Activated CD4-positive, alpha-beta T cell treated with anti-CD3 and anti-CD28 coated beads for 1 hour (primary cell): ENCODE measurements around the gene AFAP1.

Source experiments
- DNase-seq: peaks from one replicate; pipeline ENCODE4 v3.0.0-alpha.2; 2020

AFAP1 gene

DNA sequence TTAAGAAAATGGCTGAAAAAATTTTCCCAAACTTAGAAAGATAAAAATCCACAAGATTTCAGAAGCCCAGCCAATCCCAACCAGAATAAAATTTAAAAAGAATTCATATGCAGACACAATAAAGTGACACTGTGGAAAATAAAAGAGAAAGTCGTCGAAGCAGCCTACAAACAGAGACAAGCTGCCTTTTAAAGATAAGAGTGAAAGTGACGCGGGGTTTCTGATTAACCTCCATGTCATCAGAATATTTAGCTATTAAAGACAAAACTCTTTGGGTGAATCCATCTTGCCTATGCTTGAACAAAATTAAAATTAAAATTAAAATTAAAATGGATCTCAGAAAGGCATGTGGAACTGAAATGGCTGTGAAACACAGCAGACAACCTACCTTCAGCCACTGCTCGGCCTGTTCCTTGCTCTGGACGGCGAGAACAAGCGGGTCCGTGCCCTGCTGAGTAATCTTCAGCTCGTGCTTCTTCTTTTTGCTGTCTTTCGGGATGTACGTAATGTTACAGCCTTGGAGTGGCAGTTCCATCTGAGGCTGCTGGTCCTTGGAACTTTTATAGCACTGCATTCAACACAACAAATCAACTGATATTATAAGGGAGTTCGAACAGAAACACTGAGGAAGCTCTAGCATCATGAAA, 101.4 kb downstream of the AFAP1 start:
- no peak for DNase-seq

DNA sequence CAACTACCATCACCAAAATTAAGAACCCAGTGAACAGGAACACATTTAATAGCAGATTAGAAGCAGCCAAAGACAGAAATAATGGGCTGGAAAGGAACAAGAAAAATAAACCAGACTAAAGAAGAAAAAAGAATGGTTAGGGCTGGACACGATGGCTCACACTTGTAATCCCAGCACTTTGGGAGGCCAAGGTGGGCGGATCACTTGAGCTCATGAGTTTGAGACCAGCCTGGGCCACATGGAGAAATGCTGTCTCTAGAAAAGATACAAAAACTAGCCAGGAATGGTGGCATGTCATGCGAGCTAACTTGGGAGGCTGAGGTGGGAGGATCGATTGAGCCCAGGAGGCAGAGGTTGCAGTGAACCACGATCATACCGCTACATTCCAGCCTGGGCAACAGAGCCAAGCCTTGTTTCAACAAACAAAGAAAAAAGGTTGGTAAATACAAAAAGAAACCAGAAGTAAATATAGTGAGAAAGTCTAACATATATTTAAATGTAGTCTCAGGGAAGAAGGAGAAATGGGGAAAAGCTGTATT, 102.0 kb downstream of the AFAP1 start:
- DNase-seq = no peak

DNA sequence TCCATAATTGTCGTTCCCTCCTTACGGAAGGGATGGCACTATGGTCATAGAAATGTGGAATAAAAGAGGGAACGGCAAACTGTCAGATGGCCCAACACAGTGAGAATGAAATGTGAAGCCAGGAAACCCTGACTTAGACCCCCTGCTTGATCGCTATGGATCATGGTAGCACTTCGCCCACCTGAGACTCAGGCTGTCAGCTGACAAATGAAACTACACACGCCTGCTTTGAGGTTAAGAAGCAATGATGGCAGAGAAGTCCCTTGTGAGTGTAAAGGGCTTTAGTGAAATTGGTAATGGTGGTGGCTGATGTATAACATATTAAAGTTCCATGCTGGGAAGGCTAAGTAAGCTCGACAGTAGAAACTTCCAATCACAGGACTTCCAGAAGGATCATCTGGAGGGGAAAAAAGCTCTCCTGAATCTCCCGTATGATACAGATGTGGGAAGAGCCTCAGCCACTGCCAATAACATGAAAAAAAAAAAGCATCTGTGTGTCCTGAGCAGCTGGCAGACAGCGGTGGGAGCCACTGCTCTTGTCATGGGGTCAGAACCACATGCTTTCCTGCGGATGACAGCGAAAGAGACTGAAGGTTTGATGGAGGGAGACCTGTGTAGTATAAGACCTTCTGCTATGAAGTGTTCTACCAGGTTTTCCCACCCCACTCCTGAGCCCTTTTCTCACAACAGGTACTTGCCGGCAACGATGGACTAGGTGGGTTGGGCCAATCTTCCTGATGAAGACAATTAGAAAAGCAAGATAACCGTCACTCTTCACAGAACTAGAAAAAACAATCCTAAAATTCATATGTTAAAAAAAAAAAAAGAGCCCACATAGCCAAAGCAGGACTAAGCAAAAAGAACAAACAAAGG, 107.6 kb downstream of the AFAP1 start:
- no peak for DNase-seq

DNA sequence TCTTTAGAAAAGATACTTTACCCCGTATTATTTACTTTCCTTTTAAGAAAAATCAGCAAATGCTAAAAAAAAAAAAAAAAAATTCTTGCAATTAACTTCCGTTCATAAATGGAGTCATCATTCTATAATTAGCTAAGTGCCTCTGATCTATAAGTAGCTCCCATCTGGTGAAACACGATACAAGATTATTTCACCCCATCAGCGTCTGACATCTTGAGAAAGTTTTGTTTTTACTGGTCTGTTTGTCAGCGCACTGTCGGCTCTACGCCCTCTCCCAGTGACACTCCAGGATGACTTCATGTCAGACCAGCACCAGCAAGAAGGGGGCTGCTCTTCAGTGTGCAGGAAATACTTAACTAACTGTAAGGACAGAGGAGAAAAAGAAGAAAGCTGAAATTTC, 108.3 kb downstream of the AFAP1 start:
- DNase-seq = no peak

DNA sequence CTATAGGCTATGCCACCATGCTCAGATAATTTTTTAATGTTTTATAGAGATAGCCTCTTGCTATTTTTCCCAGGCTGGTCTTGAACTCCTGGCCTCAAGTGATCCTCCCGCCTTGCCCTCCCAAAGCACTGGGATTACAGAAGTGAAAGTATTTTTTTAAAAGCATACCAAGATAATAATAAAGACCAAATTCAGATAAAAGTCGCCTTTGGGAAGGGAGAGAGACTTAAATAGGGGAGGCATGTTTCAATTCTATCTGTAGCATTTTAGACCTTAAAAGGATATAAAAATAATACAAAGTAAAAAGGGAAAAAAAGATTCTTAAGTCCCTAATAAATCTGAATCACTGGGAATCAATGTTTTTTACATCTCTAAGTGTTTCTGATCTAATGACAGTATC, 108.9 kb downstream of the AFAP1 start:
- no peak for DNase-seq

DNA sequence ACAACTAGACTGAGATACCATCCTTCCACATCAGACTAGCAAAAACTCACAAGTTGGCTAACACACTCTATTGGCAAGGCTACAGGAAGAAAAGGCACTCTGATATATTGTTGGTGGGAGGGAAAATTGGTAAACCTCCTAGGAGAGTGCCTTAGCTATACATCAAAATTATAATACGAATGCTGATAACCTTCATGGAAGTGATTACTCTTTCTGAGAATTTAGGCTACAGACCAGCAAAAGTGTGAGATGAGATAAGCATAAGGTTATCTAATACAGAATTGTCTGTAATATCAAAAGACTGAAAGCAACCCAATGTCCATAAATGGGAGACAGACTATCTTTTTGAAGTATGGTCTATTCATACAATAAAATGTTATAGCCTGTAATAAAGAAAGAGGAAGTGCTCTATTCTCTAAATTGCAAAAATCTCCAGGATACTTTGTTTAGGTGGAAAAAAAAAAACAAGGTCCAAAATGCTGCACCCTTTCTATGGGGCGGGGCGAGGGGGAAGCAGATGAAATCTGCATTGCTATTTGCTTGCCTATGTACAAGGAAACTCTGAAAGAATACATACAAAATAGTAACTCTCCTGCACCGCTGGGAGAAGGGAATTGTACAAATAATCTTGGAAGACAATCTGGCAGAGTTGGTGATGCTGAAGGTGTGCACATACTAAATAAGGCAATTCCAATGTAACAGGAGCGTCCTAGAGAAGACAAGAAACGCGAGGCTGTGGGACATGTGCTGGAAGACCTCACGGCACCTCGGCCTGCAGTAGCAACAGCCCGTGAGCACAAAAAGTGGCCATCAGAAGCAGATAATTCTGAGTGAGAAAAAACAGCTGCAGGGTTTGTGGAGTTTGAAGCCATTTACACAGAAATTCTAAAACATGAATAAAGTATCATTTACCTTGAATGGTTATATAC, 109.7 kb downstream of the AFAP1 start:
- no peak for DNase-seq

DNA sequence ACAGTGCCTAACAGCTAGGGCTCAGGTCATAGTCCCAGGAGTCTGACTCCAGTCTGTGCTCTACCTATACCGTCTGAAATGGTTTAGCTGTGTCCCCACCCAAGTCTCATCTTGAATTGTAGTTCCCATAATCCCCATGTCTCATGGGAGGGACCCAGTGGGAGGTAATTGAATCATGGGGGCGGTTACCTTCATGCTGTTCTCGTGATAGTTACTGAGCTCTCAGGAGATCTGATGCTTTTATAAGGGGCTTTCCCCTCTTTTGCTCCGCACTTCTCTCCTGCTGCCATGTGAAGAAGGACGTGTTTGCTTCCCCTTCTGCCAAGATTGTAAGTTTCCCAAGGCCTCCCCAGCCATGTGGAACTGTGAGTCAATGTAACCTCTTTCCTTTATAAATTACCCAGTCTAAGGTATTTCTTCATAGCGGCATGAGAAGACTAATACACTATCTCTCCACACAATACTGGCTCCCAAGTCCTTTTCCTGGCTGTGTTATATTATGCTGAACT, 110.8 kb downstream of the AFAP1 start:
- DNase-seq = no peak

DNA sequence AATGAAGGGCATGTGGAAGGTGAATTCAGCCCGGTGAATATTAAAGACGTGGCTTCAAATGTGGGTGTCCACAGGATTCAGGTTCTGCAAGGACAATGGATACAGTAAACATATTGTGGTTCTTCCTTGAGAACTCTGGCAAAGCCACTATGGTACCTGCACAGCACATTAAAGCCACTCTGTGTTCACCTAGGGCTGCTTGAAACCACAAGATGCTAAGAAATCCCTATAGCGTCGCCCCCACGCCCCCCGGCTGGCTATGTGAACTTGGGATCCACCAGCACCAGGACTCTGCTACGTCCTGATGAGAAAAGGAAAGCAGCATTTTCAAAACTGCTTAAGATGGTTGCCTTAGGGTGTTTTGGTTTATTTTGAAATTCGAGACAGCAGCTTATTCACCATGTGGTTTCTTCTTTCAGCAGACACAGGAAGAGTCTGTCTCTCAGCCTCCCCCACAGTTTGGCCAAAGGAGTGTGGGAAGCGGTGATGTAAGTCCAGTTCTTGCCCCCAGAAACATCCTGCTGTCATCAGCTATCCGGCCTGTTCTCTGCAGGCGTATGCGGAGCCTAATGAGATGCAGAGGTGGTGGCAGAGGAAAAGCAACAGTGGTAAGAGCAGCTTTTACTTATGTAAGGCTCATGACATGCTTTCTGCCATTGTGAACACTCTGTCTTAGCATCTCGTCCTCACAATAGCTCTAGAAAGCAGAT, 111.5 kb downstream of the AFAP1 start:
- DNase-seq = peak; percentile 19

DNA sequence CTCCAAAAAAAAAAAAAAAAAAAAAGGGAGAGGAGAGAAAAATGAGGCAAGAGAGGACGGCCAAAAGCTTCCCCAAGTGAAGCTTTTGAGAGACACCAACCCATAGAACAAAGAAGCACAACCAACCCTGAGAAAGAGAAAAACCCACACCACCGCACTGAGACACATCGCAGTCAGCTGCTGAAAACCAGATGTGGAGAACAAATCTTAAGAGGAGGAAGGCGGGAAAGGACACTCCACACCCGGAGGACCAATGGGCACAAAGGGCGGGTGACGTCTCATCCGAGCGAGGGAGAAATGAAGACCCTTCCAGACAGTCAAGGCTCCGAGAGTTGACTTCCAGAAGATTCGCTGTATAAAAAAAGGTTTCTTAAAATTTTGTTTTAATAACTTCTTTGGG, 112.1 kb downstream of the AFAP1 start:
- no peak for DNase-seq

DNA sequence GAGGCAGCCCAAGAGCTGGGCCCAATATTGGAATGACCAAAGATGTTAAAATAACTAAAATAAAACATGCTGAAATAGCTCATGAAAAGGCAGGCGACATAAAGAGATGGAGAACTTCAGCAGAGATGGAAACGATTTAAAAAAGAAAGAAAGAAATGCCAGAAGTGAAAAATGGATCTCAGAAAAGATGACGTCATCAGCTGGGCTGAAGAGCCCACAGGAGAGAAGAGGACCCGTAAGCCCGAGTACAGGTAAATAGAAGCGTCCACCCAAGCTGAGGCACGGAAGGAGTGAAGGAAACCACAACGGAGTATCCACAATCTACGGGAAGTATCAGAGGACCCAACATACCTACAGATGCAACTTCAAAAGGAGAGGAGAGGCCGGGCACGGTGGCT, 112.8 kb downstream of the AFAP1 start:
- no peak for DNase-seq

DNA sequence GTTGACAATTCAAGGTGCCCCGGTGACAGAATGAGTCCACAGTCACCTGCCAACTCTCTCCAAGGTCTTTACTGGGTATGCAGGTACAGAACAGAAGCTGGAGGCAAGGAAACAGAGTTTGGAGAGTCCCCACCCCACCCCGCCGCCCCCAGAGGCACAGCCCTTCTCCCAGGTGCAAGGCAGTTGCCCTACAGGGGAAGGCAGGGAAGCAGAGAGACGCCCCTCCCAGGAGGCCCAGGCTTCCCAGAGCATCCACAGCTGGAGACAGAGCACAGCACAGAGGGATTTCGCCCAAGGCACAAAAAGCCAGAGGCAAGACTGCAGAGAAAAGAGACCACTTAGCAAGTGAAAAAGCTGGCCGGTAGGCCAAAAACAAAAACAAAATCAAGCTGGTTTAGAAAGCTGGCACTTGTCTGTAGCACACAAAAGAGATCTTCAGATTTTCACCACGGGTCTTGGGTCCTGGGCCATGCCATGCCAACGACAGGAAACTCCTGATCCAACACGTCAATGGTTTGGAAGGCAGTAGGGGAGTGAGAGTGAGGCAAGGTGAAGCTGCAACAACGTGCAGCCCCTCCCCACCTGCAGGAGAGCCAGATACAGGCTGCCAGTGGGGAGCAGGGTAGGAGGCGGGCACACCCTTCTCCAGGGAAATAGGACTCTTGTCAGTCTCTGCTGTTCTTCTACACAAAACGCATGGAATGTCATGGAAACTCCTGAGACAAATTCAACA, 113.3 kb downstream of the AFAP1 start:
- no peak for DNase-seq

DNA sequence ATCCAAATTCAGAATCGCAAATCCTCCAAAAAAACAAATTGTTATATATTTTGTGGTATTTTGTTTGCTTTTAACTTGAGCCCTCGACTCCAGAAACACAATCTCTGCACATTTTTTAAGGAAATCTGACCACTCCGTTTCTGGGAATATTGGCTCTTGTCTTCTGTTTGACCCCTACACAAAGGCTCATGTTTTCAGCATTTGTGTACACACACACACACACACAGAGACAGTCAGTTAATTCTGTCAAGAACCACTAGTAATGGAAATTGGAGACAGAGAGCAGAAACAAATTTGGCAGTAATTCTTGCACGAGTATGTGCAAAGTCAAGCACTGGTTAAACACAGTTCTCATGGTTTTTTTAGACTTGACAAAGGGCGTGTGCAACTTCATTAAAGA, 115.4 kb downstream of the AFAP1 start:
- no peak for DNase-seq

DNA sequence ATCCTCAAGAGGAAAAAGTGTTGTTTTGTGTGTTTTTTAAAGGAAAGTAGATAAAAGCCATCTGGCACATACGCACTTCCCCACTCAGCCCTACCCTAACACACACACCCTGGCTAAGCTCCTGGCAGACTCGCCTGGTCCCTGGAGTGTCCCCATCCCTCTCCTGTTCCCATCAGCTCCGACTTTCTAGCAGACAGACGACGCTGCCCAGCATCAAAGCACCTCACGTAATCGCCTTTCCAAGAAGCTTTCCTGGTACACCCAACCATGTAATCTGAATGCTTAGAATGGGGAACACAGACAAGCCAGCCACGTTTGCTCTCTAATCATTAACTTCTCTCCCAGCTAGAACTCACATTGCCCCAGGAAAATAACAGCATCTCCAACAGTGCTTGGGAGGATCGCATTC, 116.2 kb downstream of the AFAP1 start:
- DNase-seq = no peak

DNA sequence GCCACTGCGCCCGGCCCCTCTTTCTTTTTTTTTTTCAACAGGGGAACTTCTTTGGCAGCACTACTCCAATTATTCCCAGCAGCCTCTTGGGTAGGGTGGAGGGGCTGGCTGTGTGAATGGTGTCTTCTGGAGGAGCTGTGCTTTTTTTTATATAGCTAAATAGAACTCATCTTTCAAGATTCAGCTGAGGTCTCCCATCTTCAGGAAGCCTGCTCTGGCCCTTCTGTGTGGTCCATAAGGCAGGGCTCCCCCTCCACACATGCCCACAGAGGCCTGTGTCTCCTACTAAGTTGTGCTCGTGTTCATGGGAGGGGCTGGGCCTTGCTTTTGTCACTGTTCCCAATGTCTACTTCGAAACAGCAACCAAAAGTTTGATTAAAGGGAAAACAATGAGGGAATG, 116.8 kb downstream of the AFAP1 start:
- no peak for DNase-seq

DNA sequence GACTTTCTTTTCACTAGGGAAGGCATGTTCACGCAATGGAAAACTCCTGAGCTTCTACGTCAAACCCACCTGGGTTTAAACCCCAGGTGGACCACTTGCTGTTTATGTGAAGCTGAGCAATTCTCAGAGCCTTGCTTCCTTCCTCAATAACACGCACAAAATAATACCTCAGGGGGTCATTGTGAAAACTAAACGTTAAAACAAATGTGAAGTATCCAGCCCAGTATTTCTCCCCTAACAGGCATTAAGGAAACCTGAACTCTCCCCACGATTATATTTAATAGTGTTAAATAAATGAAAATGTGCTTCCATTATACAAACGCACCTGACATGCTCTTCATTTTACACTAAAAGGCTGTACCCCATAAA, 117.5 kb downstream of the AFAP1 start:
- no peak for DNase-seq

DNA sequence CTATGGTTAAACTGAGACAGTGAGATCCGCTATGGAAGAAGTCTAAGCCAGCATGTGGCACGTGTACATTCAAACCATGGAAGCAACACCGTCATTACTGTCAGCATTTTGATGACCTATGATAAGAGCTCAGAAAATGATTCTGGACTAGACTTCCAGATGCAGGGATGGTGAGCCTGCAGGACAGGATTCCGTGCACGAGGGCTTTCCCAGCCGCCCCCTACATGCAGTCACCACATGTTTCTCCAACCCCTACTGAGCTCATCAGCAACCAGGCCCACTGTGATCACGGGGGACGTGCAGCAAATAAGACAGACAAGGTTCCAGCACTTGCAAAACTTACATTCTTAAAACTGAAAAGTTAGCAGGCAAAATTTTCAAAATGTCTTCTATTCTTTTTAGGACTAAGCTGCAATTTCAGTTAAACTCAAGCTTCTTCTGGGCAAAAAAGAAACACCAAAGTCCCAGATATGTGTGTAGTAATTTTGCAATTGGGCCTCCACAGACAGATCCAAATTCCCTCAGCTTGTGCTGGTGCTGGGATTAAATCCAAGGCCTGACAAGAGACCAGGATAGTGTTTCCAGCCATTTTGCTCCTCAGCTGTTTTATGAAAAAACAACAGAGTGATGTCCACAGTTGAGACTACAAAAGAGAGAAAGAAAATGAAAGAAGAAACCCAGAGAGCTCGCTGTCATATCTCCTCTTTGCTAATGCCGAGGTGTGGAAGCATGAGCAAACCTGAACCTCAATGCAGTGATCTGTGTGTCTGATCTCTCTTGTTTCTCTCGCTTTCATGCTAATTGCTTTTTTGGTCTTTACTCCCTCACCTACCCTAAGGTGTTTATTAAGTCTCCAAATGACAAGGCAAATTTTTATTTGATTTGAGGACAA, 118.2 kb downstream of the AFAP1 start:
- no peak for DNase-seq

DNA sequence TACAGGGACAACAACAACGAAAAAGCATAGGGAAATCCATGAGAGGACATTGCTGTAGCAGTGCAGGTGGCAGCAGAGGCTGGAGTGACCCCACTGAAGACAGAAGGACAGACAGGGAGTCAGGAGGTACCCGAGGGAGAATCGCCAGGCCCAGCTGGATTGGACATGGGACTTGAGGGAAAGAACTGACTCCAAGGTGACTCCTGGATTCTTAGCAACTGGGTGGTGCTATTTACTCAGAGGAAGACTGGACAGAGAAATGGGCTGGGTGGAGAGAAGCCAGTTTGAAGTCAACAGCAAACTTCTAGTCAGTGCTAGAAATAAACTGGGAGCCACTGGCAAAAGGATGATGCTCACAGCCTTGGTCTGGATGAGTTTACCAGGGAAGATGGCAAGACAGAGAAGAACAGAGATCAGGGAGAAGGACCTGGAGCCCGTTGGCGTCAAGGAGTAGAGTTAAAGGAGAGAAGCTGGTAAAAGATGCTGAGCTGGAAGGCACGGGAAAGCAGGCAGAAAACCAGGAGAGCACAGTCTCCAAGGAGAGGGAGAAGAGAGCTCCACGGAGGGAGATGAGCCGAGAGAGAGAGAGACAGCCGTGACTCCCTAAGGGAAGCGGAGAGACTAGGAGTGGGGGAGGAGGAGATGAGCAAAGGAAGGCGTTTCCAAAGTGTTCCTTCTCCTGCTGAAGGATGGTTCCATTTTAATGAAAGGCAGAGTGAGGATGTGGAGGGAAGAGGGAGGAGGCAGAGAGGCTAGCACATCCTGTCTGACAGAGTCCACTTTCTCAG, 119.4 kb downstream of the AFAP1 start:
- no peak for DNase-seq

DNA sequence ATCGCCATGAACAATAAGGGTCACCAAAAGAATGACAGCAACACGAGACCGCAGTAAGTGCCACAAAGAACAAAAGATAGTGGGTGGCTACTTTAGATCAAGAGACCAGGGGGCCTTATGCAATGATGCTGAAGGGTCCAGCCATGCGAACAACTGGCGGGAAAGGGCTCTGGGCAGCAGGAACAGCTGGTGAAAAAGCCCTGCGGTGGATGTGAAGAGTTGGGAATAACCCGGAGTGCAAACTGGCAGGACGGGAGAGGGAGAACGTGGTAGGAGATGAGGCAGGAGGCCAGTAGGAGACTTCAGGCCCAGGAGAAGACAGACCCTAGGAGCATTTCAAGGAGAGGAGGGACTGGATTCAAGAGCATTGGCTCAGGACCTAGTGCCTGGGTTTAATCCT, 120.2 kb downstream of the AFAP1 start:
- DNase-seq = no peak

DNA sequence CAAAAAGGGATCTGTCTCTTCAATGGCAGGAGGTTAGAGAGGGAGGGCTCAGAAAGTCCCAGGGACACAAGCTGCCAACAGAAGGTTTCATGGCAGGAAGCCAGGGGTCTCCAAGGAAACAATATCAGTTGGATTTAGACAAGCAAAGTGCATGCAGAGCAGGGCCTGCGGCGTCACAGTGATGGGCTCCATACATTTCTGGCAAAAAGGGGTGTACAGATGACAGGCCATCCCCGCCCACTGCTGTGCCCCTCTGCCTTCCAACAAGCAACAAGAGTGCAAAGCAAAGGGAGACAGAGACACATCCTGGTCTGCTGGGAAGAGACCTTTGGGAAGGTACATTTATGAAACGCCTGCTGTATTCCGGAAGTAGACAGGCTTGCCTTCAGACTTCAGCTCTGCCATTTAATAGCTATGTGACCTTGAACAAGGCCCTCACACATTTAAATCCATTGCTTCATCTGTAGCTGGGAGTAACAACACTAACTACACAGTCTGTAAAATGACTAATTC, 121.2 kb downstream of the AFAP1 start:
- no peak for DNase-seq
